ENCODE results near the gene MBNL1. TPM values are rescaled to one million over a fixed set of nuclear protein-coding genes. Genes with fewer than 3 reads are reported as not detected.
A peak's percentile ranks its signal among the peaks of the same experiment; 100 is the strongest.

The MBNL1 gene
- total and polyA plus RNA-seq, 2 of the 13 experiments (the other 11 are each of a cell fraction or from before 2014, with no cell fraction given) = 27.1 to 55.4 TPM

GRCh38 chr3:152331998-152332397 lies 63.3 kb downstream of the MBNL1 start (continued):
- no peak for TF ChIP-seq ZNF224 (CRISPR knock-in tag; IDR thresholded peaks at IDR 0.05)
- TF ChIP-seq MBD4 (IDR thresholded peaks at IDR 0.05; ENCODE audit: borderline replicate concordance, low read length) = no peak
- no peak for TF ChIP-seq MTF1 (CRISPR knock-in tag; IDR thresholded peaks at IDR 0.05)
- TF ChIP-seq GATA4 (IDR thresholded peaks at IDR 0.05; ENCODE audit: borderline replicate concordance, low read depth) = no peak
- TF ChIP-seq ZNF17 (CRISPR knock-in tag; IDR thresholded peaks at IDR 0.05) = no peak

DNA sequence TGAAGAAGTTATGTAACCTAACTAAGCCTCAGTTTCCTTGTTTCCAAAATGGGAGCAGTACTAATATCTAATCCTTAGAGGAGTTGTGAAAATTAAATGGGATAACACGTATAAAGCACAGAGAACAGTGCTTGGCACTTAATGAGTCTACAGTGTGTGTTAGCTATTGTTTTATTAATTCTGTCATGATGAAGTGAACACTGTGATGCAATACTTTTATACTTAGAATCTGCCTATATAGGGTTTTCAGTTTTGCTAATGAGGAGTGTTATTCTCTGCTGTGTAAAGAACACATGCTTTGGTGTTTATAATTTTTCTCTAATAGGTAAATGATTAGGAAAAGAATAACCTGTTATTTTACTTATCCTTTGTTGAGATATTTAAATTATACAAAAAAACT lies 65.2 kb downstream of the MBNL1 start:
- peaks cover 20% of the 10 kb centered on the region for H3K4me1 ChIP-seq (ENCODE audit: insufficient read depth, low read length)
- ATAC-seq (no peak), FAIRE-seq (no peak), DNase-seq (ENCODE audit: low spot score) (no peak)
- WGBS (ENCODE audit: low lambda C conversion rate) = 100% methylated on average over 1 of the region's 1 CpG
- TF ChIP-seq ZNF350 (CRISPR knock-in tag; IDR thresholded peaks at IDR 0.05; ENCODE audit: borderline replicate concordance, low read depth) (no peak), CEBPB (IDR thresholded peaks at IDR 0.05; ENCODE audit: borderline replicate concordance, low read depth, low read length) (0 out of 2 replicates have a peak, but pooled peaks have one; percentile 2)
- H3K4me3 ChIP-seq (replicated peaks in 1 of 3; ENCODE audit: insufficient read depth in 1 of 3, low read depth in 2 of 3, low read length in 3 of 3) = no peak overlapping the region
- peaks cover 6% of the 10 kb centered on the region in 2 experiments for H3K36me3 ChIP-seq (replicated peaks in 1 of 2; ENCODE audit: control insufficient read depth in 1 of 2, insufficient read depth in 2 of 2, low read length in 2 of 2)
- H3K79me2 ChIP-seq (ENCODE audit: insufficient read depth, low read length) = peaks cover 43% of the 10 kb centered on the region
- BruUV-seq (replicated peaks) = no TSS peak
- no peak overlapping the region for H3K27ac ChIP-seq (ENCODE audit: extremely low read length, insufficient read depth, low read length)
- H3K9ac ChIP-seq (ENCODE audit: insufficient read depth, low read depth, low read length) = no peak overlapping the region
- intact Hi-C loops (cut with micrococcal nuclease; ENCODE audit: unreplicated experiment) = no loop called here
- in situ Hi-C loops (cut with HindIII; ENCODE audit: extremely low pct_ligation_motif_present, low pct_unique_long_range_greater_than_20kb) = no loop called here
- H3K27me3 ChIP-seq (ENCODE audit: control insufficient read depth in 1 of 2, insufficient read depth in 2 of 2, low read length in 2 of 2) = no peaks in the 10 kb centered on the region
- no peaks in the 10 kb centered on the region for H3K9me3 ChIP-seq (ENCODE audit: low read length)
- no peaks in the 10 kb centered on the region; the same call in 1 of the 2 replicates for H4K20me1 ChIP-seq (ENCODE audit: insufficient read depth, low read length)
- CTCF ChIA-PET (ENCODE audit: low intra/inter-chr PET ratio, low total read pairs) = no interaction called here
- no peak overlapping the region for H3K4me2 ChIP-seq (ENCODE audit: low read depth, low read length)
- H2AFZ ChIP-seq (ENCODE audit: low read length) = no peak overlapping the region
- POLR2A ChIA-PET = no interaction called here

DNA sequence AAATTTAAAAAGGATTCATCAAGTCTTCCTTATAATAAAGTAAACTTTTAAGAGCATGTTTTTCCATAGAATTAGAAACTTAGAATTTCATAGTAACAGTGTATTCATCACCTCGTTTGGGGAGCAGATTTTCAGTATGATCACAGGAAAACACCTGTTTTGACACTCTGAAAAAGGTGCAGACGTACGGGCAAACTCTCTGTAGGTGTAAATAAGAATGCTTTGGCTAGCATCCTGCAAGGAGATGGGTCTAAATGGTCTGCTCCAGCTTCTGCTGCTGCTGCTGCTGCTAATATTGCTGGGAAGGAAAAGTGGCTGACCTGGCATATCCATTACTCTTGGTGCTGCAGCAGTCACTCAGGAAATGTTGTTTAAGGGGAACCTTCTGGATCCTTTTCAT lies 66.0 kb downstream of the MBNL1 start:
- intact Hi-C loops (cut with micrococcal nuclease; ENCODE audit: unreplicated experiment) = no loop called here
- Histone ChIP-seq H3K9ac (ENCODE audit: insufficient read depth, low read depth, low read length) (no peak overlapping the region), H3K9me3 (ENCODE audit: low read length) (no peaks in the 10 kb centered on the region), H3K27ac (ENCODE audit: extremely low read length, insufficient read depth, low read length) (no peak overlapping the region), H3K4me2 (ENCODE audit: low read depth, low read length) (no peak overlapping the region), H3K4me3 (replicated peaks in 1 of 3; ENCODE audit: insufficient read depth in 1 of 3, low read depth in 2 of 3, low read length in 3 of 3) (no peak overlapping the region), H2AFZ (ENCODE audit: low read length) (no peak overlapping the region), H3K27me3 (ENCODE audit: control insufficient read depth in 1 of 2, insufficient read depth in 2 of 2, low read length in 2 of 2) (no peaks in the 10 kb centered on the region), H3K79me2 (ENCODE audit: insufficient read depth, low read length) (peaks cover 37% of the 10 kb centered on the region), H4K20me1 (ENCODE audit: insufficient read depth, low read length) (no peaks in the 10 kb centered on the region; the same call in 1 of the 2 replicates), H3K4me1 (ENCODE audit: insufficient read depth, low read length) (peaks cover 14% of the 10 kb centered on the region), H3K36me3 (replicated peaks in 1 of 2; ENCODE audit: control insufficient read depth in 1 of 2, insufficient read depth in 2 of 2, low read length in 2 of 2) (peaks cover 6 to 7% of the 10 kb centered on the region in 2 experiments)
- no peak for FAIRE-seq
- no peak for ATAC-seq
- no TSS peak for BruUV-seq (replicated peaks)
- in situ Hi-C loops (cut with HindIII; ENCODE audit: extremely low pct_ligation_motif_present, low pct_unique_long_range_greater_than_20kb) = no loop called here
- no peak for DNase-seq (ENCODE audit: low spot score)
- ChIA-PET POLR2A (no interaction called here), CTCF (ENCODE audit: low intra/inter-chr PET ratio, low total read pairs) (no interaction called here)
- WGBS (ENCODE audit: low lambda C conversion rate) = 95% methylated on average over 3 of the region's 3 CpGs
- TF ChIP-seq ZNF121 (CRISPR knock-in tag; IDR thresholded peaks at IDR 0.05) (no peak), ETV6 (CRISPR knock-in tag; conservative IDR thresholded peaks at IDR 0.05) (no peak), KLF12 (CRISPR knock-in tag; IDR thresholded peaks at IDR 0.05; ENCODE audit: borderline replicate concordance) (no peak), ZNF652 (CRISPR knock-in tag; IDR thresholded peaks at IDR 0.05; ENCODE audit: borderline replicate concordance, low read depth) (no peak), YY1 (IDR thresholded peaks at IDR 0.05; ENCODE audit: insufficient read depth, insufficient replicate concordance, low read depth, low read length) (no peak), TEF (CRISPR knock-in tag; IDR thresholded peaks at IDR 0.05) (no peak)
- TF ChIP-seq, protein P1, sequence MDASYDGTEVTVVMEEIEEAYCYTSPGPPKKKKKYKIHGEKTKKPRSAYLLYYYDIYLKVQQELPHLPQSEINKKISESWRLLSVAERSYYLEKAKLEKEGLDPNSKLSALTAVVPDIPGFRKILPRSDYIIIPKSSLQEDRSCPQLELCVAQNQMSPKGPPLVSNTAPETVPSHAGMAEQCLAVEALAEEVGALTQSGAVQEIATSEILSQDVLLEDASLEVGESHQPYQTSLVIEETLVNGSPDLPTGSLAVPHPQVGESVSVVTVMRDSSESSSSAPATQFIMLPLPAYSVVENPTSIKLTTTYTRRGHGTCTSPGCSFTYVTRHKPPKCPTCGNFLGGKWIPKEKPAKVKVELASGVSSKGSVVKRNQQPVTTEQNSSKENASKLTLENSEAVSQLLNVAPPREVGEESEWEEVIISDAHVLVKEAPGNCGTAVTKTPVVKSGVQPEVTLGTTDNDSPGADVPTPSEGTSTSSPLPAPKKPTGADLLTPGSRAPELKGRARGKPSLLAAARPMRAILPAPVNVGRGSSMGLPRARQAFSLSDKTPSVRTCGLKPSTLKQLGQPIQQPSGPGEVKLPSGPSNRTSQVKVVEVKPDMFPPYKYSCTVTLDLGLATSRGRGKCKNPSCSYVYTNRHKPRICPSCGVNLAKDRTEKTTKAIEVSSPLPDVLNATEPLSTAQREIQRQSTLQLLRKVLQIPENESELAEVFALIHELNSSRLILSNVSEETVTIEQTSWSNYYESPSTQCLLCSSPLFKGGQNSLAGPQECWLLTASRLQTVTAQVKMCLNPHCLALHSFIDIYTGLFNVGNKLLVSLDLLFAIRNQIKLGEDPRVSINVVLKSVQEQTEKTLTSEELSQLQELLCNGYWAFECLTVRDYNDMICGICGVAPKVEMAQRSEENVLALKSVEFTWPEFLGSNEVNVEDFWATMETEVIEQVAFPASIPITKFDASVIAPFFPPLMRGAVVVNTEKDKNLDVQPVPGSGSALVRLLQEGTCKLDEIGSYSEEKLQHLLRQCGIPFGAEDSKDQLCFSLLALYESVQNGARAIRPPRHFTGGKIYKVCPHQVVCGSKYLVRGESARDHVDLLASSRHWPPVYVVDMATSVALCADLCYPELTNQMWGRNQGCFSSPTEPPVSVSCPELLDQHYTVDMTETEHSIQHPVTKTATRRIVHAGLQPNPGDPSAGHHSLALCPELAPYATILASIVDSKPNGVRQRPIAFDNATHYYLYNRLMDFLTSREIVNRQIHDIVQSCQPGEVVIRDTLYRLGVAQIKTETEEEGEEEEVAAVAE (CRISPR knock-in tag; IDR thresholded peaks at IDR 0.05; ENCODE audit: borderline replicate concordance) = no peak
